IPS-20b (cell line): ENCODE results near the gene KIF25.
"Not testable (repeated sequence)": the region's sequence is repeated elsewhere in the genome, so short reads cannot be mapped to it uniquely, and the experiment has no call there.

Experiments used
- H3K27ac ChIP-seq: one replicate; pipeline ENCODE4 v1.5.1; 2013; ENCODE audit warnings: low read length
- H3K27me3 ChIP-seq: 2 replicates; pipeline ENCODE4 v1.6.1; 2013; ENCODE audit warnings: mild to moderate bottlenecking, low read length, inconsistent platforms; ENCODE audit not compliant: insufficient read depth
- H3K36me3 ChIP-seq: 2 replicates; pipeline ENCODE4 v1.6.1; 2013; ENCODE audit warnings: low read depth, mild to moderate bottlenecking, inconsistent platforms, low read length, moderate library complexity; ENCODE audit not compliant: insufficient read depth
- H3K4me1 ChIP-seq: 2 replicates; pipeline ENCODE4 v1.6.1; 2013; ENCODE audit warnings: mild to moderate bottlenecking, control low read depth, inconsistent platforms, low read length, moderate library complexity; ENCODE audit not compliant: insufficient read depth
- H3K4me3 ChIP-seq: 2 replicates; pipeline ENCODE4 v1.5.1; 2013; ENCODE audit warnings: mild to moderate bottlenecking, low read length, inconsistent platforms
- H3K9ac ChIP-seq: 2 replicates; pipeline ENCODE4 v1.6.1; 2013; ENCODE audit warnings: low read depth, mild to moderate bottlenecking, inconsistent platforms, low read length, moderate library complexity
- H3K9me3 ChIP-seq: 2 replicates; pipeline ENCODE4 v1.6.1; 2013; ENCODE audit warnings: mild to moderate bottlenecking, low read depth, low read length, inconsistent platforms; ENCODE audit not compliant: insufficient read depth

KIF25 gene

GRCh38 chr6:167962711-167963110, 34.8 kb upstream of the KIF25 start:
- no peaks in the 10 kb centered on the region for H3K27me3 ChIP-seq
- peaks cover 78% of the 10 kb centered on the region for H3K36me3 ChIP-seq
- no peaks in the 10 kb centered on the region for H3K9me3 ChIP-seq
- no peak overlapping the region for H3K27ac ChIP-seq
- H3K4me3 ChIP-seq: no peak overlapping the region
- H3K4me1 ChIP-seq: no peaks in the 10 kb centered on the region
- H3K9ac ChIP-seq: no peak overlapping the region

GRCh38 chr6:167963589-167964057, 33.8 kb upstream of the KIF25 start:
- H3K27ac ChIP-seq: no peak overlapping the region
- no peaks in the 10 kb centered on the region for H3K4me1 ChIP-seq
- no peak overlapping the region for H3K9ac ChIP-seq
- peaks cover 78% of the 10 kb centered on the region for H3K36me3 ChIP-seq
- no peak overlapping the region for H3K4me3 ChIP-seq
- H3K27me3 ChIP-seq: no peaks in the 10 kb centered on the region
- no peaks in the 10 kb centered on the region for H3K9me3 ChIP-seq

GRCh38 chr6:167965592-167966539, 31.6 kb upstream of the KIF25 start:
- H3K4me3 ChIP-seq: no peak overlapping the region
- H3K9ac ChIP-seq: no peak overlapping the region
- H3K27ac ChIP-seq: no peak overlapping the region
- H3K27me3 ChIP-seq: no peaks in the 10 kb centered on the region
- no peaks in the 10 kb centered on the region for H3K9me3 ChIP-seq
- H3K36me3 ChIP-seq: peaks cover 88% of the 10 kb centered on the region
- no peaks in the 10 kb centered on the region for H3K4me1 ChIP-seq

- Histone ChIP-seq H3K36me3 (peaks cover 94% of the 10 kb centered on the region), H3K4me3 (no peak overlapping the region), H3K27me3 (no peaks in the 10 kb centered on the region), H3K9ac (no peak overlapping the region), H3K9me3 (no peaks in the 10 kb centered on the region), H3K4me1 (no peaks in the 10 kb centered on the region), H3K27ac (no peak overlapping the region)
These were observed 30.9 kb upstream of the KIF25 start for GRCh38 chr6:167966540-167966905.

- H3K4me1 ChIP-seq: peaks cover 8% of the 10 kb centered on the region; the same call in 1 of the 2 replicates
- no peaks in the 10 kb centered on the region for H3K9me3 ChIP-seq
- H3K27ac ChIP-seq: no peak overlapping the region
- H3K4me3 ChIP-seq: no peak overlapping the region
- no peaks in the 10 kb centered on the region for H3K27me3 ChIP-seq
- H3K36me3 ChIP-seq: peaks cover 81% of the 10 kb centered on the region
- H3K9ac ChIP-seq: no peak overlapping the region
These were observed 29.4 kb upstream of the KIF25 start for GRCh38 chr6:167968091-167968490.

GRCh38 chr6:167970230-167970629, 27.2 kb upstream of the KIF25 start:
- Histone ChIP-seq H3K9me3 (no peaks in the 10 kb centered on the region), H3K36me3 (peaks cover 59% of the 10 kb centered on the region), H3K27me3 (no peaks in the 10 kb centered on the region), H3K4me3 (no peak overlapping the region), H3K27ac (no peak overlapping the region), H3K4me1 (peaks cover 14% of the 10 kb centered on the region; the same call in 1 of the 2 replicates), H3K9ac (no peak overlapping the region)

- Histone ChIP-seq H3K27me3 (no peaks in the 10 kb centered on the region), H3K9me3 (no peaks in the 10 kb centered on the region), H3K4me3 (no peak overlapping the region), H3K27ac (no peak overlapping the region), H3K4me1 (peaks cover 14% of the 10 kb centered on the region; the same call in 1 of the 2 replicates), H3K9ac (no peak overlapping the region), H3K36me3 (peaks cover 41% of the 10 kb centered on the region)
These were observed 25.3 kb upstream of the KIF25 start for GRCh38 chr6:167972193-167972592.

- Histone ChIP-seq H3K9ac (no peak overlapping the region), H3K4me3 (no peak overlapping the region), H3K27me3 (no peaks in the 10 kb centered on the region), H3K9me3 (no peaks in the 10 kb centered on the region), H3K27ac (no peak overlapping the region), H3K36me3 (peaks cover 32% of the 10 kb centered on the region), H3K4me1 (peaks cover 14% of the 10 kb centered on the region; the same call in 1 of the 2 replicates)
These were observed 24.2 kb upstream of the KIF25 start for GRCh38 chr6:167973148-167973885.

GRCh38 chr6:167974640-167975344, 22.7 kb upstream of the KIF25 start:
- H3K27ac ChIP-seq: no peak overlapping the region
- H3K4me3 ChIP-seq: no peak overlapping the region
- no peaks in the 10 kb centered on the region for H3K9me3 ChIP-seq
- peaks cover 14% of the 10 kb centered on the region; the same call in 1 of the 2 replicates for H3K4me1 ChIP-seq
- no peaks in the 10 kb centered on the region for H3K27me3 ChIP-seq
- H3K9ac ChIP-seq: no peak overlapping the region
- peaks cover 17% of the 10 kb centered on the region for H3K36me3 ChIP-seq

- Histone ChIP-seq H3K27me3 (no peaks in the 10 kb centered on the region), H3K36me3 (peaks cover 10% of the 10 kb centered on the region), H3K27ac (no peak overlapping the region), H3K4me3 (no peak overlapping the region), H3K4me1 (peaks cover 14% of the 10 kb centered on the region; the same call in 1 of the 2 replicates), H3K9ac (no peak overlapping the region), H3K9me3 (no peaks in the 10 kb centered on the region)
These were observed 22.0 kb upstream of the KIF25 start for GRCh38 chr6:167975458-167975857.

GRCh38 chr6:167976116-167976657, 21.3 kb upstream of the KIF25 start:
- peaks cover 14% of the 10 kb centered on the region; the same call in 1 of the 2 replicates for H3K4me1 ChIP-seq
- H3K27ac ChIP-seq, H3K27me3 ChIP-seq, H3K4me3 ChIP-seq, H3K9me3 ChIP-seq, H3K9ac ChIP-seq, H3K36me3 ChIP-seq: not testable (repeated sequence)
